ENCODE measurements around the gene ZMYM4.

The ZMYM4 gene

GRCh38 chr1:35334485-35334884 is 66.0 kb downstream of the ZMYM4 start:
- no peak overlapping the region for H3K18ac ChIP-seq (ENCODE audit: low read length)
- no CpG with 5 or more reads among the region's 1 CpG for WGBS (ENCODE audit: extremely low coverage, insufficient coverage, low lambda C conversion rate)
- H3K4me3 ChIP-seq (ENCODE audit: low read length) = no peak overlapping the region
- H4K5ac ChIP-seq (ENCODE audit: low read length) = no peak overlapping the region
- no peak overlapping the region for H3K27ac ChIP-seq (ENCODE audit: low read depth, low read length)
- no peaks in the 10 kb centered on the region for H3K4me1 ChIP-seq (ENCODE audit: control insufficient read depth, low read depth, low read length)
- H3K56ac ChIP-seq (ENCODE audit: low read length) = no peak overlapping the region
- peaks cover 7% of the 10 kb centered on the region for H3K79me2 ChIP-seq (ENCODE audit: control insufficient read depth, insufficient read depth, low read length)
- H3K23ac ChIP-seq (ENCODE audit: low read length) = no peak overlapping the region
- H2AK5ac ChIP-seq (ENCODE audit: low read length) = no peak overlapping the region
- H3K4me2 ChIP-seq (ENCODE audit: low read length) = no peak overlapping the region
- H2BK5ac ChIP-seq (ENCODE audit: low read length) = no peak overlapping the region
- no peaks in the 10 kb centered on the region for H3K36me3 ChIP-seq (ENCODE audit: control insufficient read depth, insufficient read depth, low read length)
- no peak overlapping the region for H4K8ac ChIP-seq (ENCODE audit: low read depth, low read length)
- no peak overlapping the region for H2BK15ac ChIP-seq (replicated peaks; ENCODE audit: low read depth)
- DNase-seq = no peak
- H3K79me1 ChIP-seq (ENCODE audit: low read length) = peaks cover 10% of the 10 kb centered on the region
- no peak overlapping the region for H3K9ac ChIP-seq (ENCODE audit: low read length)
- H2BK120ac ChIP-seq (ENCODE audit: low read depth, low read length) = no peak overlapping the region
- no peaks in the 10 kb centered on the region for H3K27me3 ChIP-seq (ENCODE audit: insufficient read depth, low read length, poor library complexity)
- H3K4ac ChIP-seq (ENCODE audit: low read depth, low read length) = no peak overlapping the region

- no peak overlapping the region for H2BK5ac ChIP-seq (ENCODE audit: low read length)
- H3K18ac ChIP-seq (ENCODE audit: low read length) = no peak overlapping the region
- no CpG with 5 or more reads among the region's 2 CpGs for WGBS (ENCODE audit: extremely low coverage, insufficient coverage, low lambda C conversion rate)
- H3K9ac ChIP-seq (ENCODE audit: low read length) = no peak overlapping the region
- H3K4me3 ChIP-seq (ENCODE audit: low read length) = no peak overlapping the region
- no peaks in the 10 kb centered on the region for H3K4me1 ChIP-seq (ENCODE audit: control insufficient read depth, low read depth, low read length)
- no peak overlapping the region for H4K8ac ChIP-seq (ENCODE audit: low read depth, low read length)
- H2AK5ac ChIP-seq (ENCODE audit: low read length) = no peak overlapping the region
- H3K4ac ChIP-seq (ENCODE audit: low read depth, low read length) = no peak overlapping the region
- no peaks in the 10 kb centered on the region for H3K27me3 ChIP-seq (ENCODE audit: insufficient read depth, low read length, poor library complexity)
- DNase-seq = peak; percentile 21
- H3K79me2 ChIP-seq (ENCODE audit: control insufficient read depth, insufficient read depth, low read length) = peaks cover 18% of the 10 kb centered on the region
- H2BK120ac ChIP-seq (ENCODE audit: low read depth, low read length) = no peak overlapping the region
- H2BK15ac ChIP-seq (replicated peaks; ENCODE audit: low read depth) = no peak overlapping the region
- H3K27ac ChIP-seq (ENCODE audit: low read depth, low read length) = no peak overlapping the region
- H3K79me1 ChIP-seq (ENCODE audit: low read length) = peaks cover 11% of the 10 kb centered on the region
- no peaks in the 10 kb centered on the region for H3K36me3 ChIP-seq (ENCODE audit: control insufficient read depth, insufficient read depth, low read length)
- no peak overlapping the region for H3K4me2 ChIP-seq (ENCODE audit: low read length)
- no peak overlapping the region for H3K23ac ChIP-seq (ENCODE audit: low read length)
- no peak overlapping the region for H4K5ac ChIP-seq (ENCODE audit: low read length)
- no peak overlapping the region for H3K56ac ChIP-seq (ENCODE audit: low read length)
Measured at GRCh38 chr1:35340519-35340918, 72.0 kb downstream of the ZMYM4 start.

- peaks cover 3% of the 10 kb centered on the region for H3K79me1 ChIP-seq (ENCODE audit: low read length)
- WGBS (ENCODE audit: extremely low coverage, insufficient coverage, low lambda C conversion rate) = no CpG with 5 or more reads among the region's 13 CpGs
- peak; percentile 44 for DNase-seq
- H3K36me3 ChIP-seq (ENCODE audit: control insufficient read depth, insufficient read depth, low read length) = no peaks in the 10 kb centered on the region
- no peaks in the 10 kb centered on the region for H3K4me1 ChIP-seq (ENCODE audit: control insufficient read depth, low read depth, low read length)
- H3K4me2 ChIP-seq (ENCODE audit: low read length) = no peak overlapping the region
- H3K4ac ChIP-seq (ENCODE audit: low read depth, low read length) = peak overlapping the region; percentile 24
- no peak overlapping the region for H2BK5ac ChIP-seq (ENCODE audit: low read length)
- H3K27ac ChIP-seq (ENCODE audit: low read depth, low read length) = no peak overlapping the region
- H3K9ac ChIP-seq (ENCODE audit: low read length) = no peak overlapping the region
- no peak overlapping the region for H2AK5ac ChIP-seq (ENCODE audit: low read length)
- no peak overlapping the region for H4K8ac ChIP-seq (ENCODE audit: low read depth, low read length)
- H3K56ac ChIP-seq (ENCODE audit: low read length) = no peak overlapping the region
- H3K23ac ChIP-seq (ENCODE audit: low read length) = no peak overlapping the region
- H3K79me2 ChIP-seq (ENCODE audit: control insufficient read depth, insufficient read depth, low read length) = peaks cover 11% of the 10 kb centered on the region
- H3K18ac ChIP-seq (ENCODE audit: low read length) = no peak overlapping the region
- H2BK120ac ChIP-seq (ENCODE audit: low read depth, low read length) = no peak overlapping the region
- no peaks in the 10 kb centered on the region for H3K27me3 ChIP-seq (ENCODE audit: insufficient read depth, low read length, poor library complexity)
- no peak overlapping the region for H2BK15ac ChIP-seq (replicated peaks; ENCODE audit: low read depth)
- no peak overlapping the region for H3K4me3 ChIP-seq (ENCODE audit: low read length)
- no peak overlapping the region for H4K5ac ChIP-seq (ENCODE audit: low read length)
Measured at GRCh38 chr1:35345439-35345981, 77.0 kb downstream of the ZMYM4 start.

GRCh38 chr1:35350872-35351271 is 82.4 kb downstream of the ZMYM4 start:
- Histone ChIP-seq H3K23ac (ENCODE audit: low read length) (no peak overlapping the region), H2BK120ac (ENCODE audit: low read depth, low read length) (no peak overlapping the region), H3K4me1 (ENCODE audit: control insufficient read depth, low read depth, low read length) (no peaks in the 10 kb centered on the region), H3K27me3 (ENCODE audit: insufficient read depth, low read length, poor library complexity) (no peaks in the 10 kb centered on the region), H2AK5ac (ENCODE audit: low read length) (no peak overlapping the region), H3K18ac (ENCODE audit: low read length) (no peak overlapping the region), H3K79me2 (ENCODE audit: control insufficient read depth, insufficient read depth, low read length) (peaks cover 3% of the 10 kb centered on the region), H4K8ac (ENCODE audit: low read depth, low read length) (no peak overlapping the region), H3K4me3 (ENCODE audit: low read length) (no peak overlapping the region), H2BK5ac (ENCODE audit: low read length) (no peak overlapping the region), H3K9ac (ENCODE audit: low read length) (no peak overlapping the region), H3K4me2 (ENCODE audit: low read length) (no peak overlapping the region), H3K36me3 (ENCODE audit: control insufficient read depth, insufficient read depth, low read length) (no peaks in the 10 kb centered on the region), H3K56ac (ENCODE audit: low read length) (no peak overlapping the region), H3K4ac (ENCODE audit: low read depth, low read length) (no peak overlapping the region), H2BK15ac (replicated peaks; ENCODE audit: low read depth) (no peak overlapping the region), H4K5ac (ENCODE audit: low read length) (no peak overlapping the region), H3K79me1 (ENCODE audit: low read length) (no peaks in the 10 kb centered on the region), H3K27ac (ENCODE audit: low read depth, low read length) (no peak overlapping the region)
- no peak for DNase-seq
- whole genome bisulfite sequencing (ENCODE audit: extremely low coverage, insufficient coverage, low lambda C conversion rate) = no CpG with 5 or more reads among the region's 6 CpGs

- Histone ChIP-seq H3K79me1 (ENCODE audit: low read length) (no peaks in the 10 kb centered on the region), H2BK15ac (replicated peaks; ENCODE audit: low read depth) (no peak overlapping the region), H3K36me3 (ENCODE audit: control insufficient read depth, insufficient read depth, low read length) (no peaks in the 10 kb centered on the region), H3K27ac (ENCODE audit: low read depth, low read length) (no peak overlapping the region), H3K23ac (ENCODE audit: low read length) (no peak overlapping the region), H3K27me3 (ENCODE audit: insufficient read depth, low read length, poor library complexity) (no peaks in the 10 kb centered on the region), H2BK5ac (ENCODE audit: low read length) (no peak overlapping the region), H2AK5ac (ENCODE audit: low read length) (no peak overlapping the region), H3K79me2 (ENCODE audit: control insufficient read depth, insufficient read depth, low read length) (no peaks in the 10 kb centered on the region), H3K4me1 (ENCODE audit: control insufficient read depth, low read depth, low read length) (no peaks in the 10 kb centered on the region), H3K4me2 (ENCODE audit: low read length) (no peak overlapping the region), H3K56ac (ENCODE audit: low read length) (no peak overlapping the region), H2BK120ac (ENCODE audit: low read depth, low read length) (no peak overlapping the region), H4K8ac (ENCODE audit: low read depth, low read length) (no peak overlapping the region), H3K4ac (ENCODE audit: low read depth, low read length) (no peak overlapping the region), H3K18ac (ENCODE audit: low read length) (no peak overlapping the region), H3K4me3 (ENCODE audit: low read length) (no peak overlapping the region), H3K9ac (ENCODE audit: low read length) (no peak overlapping the region), H4K5ac (ENCODE audit: low read length) (no peak overlapping the region)
- DNase-seq = no peak
Measured at GRCh38 chr1:35359995-35360394, 91.5 kb downstream of the ZMYM4 start.

GRCh38 chr1:35361638-35362037 is 93.1 kb downstream of the ZMYM4 start:
- Histone ChIP-seq H2BK5ac (ENCODE audit: low read length) (no peak overlapping the region), H4K5ac (ENCODE audit: low read length) (no peak overlapping the region), H3K4me1 (ENCODE audit: control insufficient read depth, low read depth, low read length) (no peaks in the 10 kb centered on the region), H2BK15ac (replicated peaks; ENCODE audit: low read depth) (no peak overlapping the region), H3K36me3 (ENCODE audit: control insufficient read depth, insufficient read depth, low read length) (no peaks in the 10 kb centered on the region), H2BK120ac (ENCODE audit: low read depth, low read length) (no peak overlapping the region), H3K4me3 (ENCODE audit: low read length) (no peak overlapping the region), H3K27ac (ENCODE audit: low read depth, low read length) (no peak overlapping the region), H3K79me2 (ENCODE audit: control insufficient read depth, insufficient read depth, low read length) (no peaks in the 10 kb centered on the region), H3K18ac (ENCODE audit: low read length) (no peak overlapping the region), H3K4ac (ENCODE audit: low read depth, low read length) (no peak overlapping the region), H3K56ac (ENCODE audit: low read length) (no peak overlapping the region), H3K23ac (ENCODE audit: low read length) (no peak overlapping the region), H3K9ac (ENCODE audit: low read length) (no peak overlapping the region), H4K8ac (ENCODE audit: low read depth, low read length) (no peak overlapping the region), H3K79me1 (ENCODE audit: low read length) (no peaks in the 10 kb centered on the region), H3K4me2 (ENCODE audit: low read length) (no peak overlapping the region), H3K27me3 (ENCODE audit: insufficient read depth, low read length, poor library complexity) (no peaks in the 10 kb centered on the region), H2AK5ac (ENCODE audit: low read length) (no peak overlapping the region)
- DNase-seq = no peak
- WGBS (ENCODE audit: extremely low coverage, insufficient coverage, low lambda C conversion rate) = no CpG with 5 or more reads among the region's 3 CpGs
